Activated T-cell treated with anti-CD3 and anti-CD28 coated beads for 1 hour (primary cell): ENCODE data around the gene TBL3.
A peak's percentile ranks its signal among the peaks of the same experiment; 100 is the strongest.
"Not testable (repeated sequence)": the region's sequence is repeated elsewhere in the genome, so short reads cannot be mapped to it uniquely, and the experiment has no call there.

Experiments
- DNase-seq: peaks from one replicate; pipeline ENCODE4 v3.0.0-alpha.2; 2020; ENCODE audit warnings: low read depth

Gene TBL3

DNA sequence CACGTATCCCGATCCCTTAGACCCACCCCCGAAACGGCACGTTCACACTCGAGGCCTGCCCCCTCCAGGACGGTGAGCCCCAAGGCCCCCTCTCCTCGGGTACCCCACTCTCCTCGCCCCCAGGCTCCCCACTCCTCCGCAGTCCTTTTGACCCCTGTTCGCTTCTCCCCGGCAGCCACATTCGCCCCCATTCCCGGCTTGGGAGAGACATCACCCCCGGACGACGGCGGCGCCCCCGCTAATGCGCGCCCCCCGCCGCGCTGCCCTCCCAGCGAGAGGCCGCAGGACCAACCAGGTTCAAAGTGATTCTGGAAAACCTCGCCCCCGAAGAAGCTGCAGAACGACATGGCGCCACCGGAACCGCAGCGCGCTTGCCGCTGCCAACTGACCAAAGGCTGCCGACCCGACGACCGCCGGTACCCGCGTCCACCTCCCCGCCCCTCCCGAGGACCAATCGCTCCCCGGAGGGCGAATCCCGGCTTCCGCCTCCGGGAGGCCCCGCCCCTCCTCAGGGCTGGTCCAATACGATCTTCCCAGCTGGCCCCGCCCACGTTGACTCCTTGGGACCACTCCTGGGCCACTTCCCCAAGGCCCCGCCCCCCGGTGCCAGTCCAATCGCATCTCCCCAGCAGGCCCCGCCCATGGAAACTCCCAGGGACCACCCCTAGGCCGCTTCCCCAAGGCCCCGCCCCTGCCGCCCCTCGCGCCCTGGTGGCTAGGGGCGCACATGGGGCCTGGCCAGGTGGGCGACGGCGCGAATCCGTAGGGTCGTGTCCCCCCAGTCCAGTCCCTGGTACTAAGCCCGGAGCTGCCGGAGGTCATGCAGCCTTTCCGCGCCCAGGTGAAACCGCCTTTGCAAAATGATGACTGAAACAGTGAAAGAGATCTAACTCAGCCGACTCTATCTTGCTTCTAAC, 28.8 kb upstream of the TBL3 start, which contains the start of gene MSRB1:
Gene MSRB1, minus strand, starts transcription at position 390 of the 917 bp plus-strand sequence. Its CDS starts 43 bp downstream, at position 347.
- DNase-seq: peak; percentile 99

- no peak for DNase-seq
Measured at GRCh38 chr16:1944612-1945199, 27.1 kb upstream of the TBL3 start.

- no peak for DNase-seq
Measured at GRCh38 chr16:1945559-1946391, 26.1 kb upstream of the TBL3 start.

- no peak for DNase-seq
Measured at GRCh38 chr16:1946495-1947368, 25.1 kb upstream of the TBL3 start.

DNA sequence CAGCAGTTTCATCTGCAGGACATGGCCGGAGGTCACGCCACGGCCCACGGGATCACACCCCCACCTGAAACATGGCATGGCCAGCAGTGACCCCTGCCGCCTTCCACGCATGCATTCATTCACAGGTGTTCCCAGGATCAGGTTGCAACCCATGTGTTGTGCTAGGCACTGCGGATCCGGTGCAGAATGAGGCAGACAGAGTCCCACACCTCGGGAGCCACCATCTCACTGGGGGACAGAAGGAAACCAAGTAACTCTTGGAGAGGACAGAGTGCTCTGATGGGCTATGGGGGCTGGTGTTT, 24.5 kb upstream of the TBL3 start:
- DNase-seq: no peak

- no peak for DNase-seq
Measured at GRCh38 chr16:1949507-1949906, 22.3 kb upstream of the TBL3 start.

DNA sequence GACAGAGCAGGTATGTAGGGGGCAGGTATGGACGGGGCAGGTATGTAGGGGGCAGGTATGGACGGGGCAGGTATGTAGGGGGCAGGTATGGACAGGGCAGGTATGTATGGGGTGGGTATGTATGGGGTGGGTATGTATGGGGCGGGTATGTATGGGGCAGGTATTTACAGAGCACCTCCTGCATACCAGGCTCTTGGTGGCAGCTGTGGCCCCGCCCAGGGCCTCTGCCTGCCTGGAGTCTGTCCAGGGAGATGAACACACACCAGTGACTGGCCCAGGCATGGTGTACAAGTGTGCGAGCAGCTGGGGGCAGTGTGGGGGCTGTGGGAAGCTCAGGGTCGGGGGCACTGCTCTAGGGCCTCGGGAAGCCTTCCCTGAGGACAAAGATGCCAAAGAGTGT, 21.8 kb upstream of the TBL3 start:
- DNase-seq: no peak

GRCh38 chr16:1950559-1950958, 21.3 kb upstream of the TBL3 start:
- DNase-seq: no peak

GRCh38 chr16:1953734-1954133, 18.1 kb upstream of the TBL3 start:
- DNase-seq: no peak

DNA sequence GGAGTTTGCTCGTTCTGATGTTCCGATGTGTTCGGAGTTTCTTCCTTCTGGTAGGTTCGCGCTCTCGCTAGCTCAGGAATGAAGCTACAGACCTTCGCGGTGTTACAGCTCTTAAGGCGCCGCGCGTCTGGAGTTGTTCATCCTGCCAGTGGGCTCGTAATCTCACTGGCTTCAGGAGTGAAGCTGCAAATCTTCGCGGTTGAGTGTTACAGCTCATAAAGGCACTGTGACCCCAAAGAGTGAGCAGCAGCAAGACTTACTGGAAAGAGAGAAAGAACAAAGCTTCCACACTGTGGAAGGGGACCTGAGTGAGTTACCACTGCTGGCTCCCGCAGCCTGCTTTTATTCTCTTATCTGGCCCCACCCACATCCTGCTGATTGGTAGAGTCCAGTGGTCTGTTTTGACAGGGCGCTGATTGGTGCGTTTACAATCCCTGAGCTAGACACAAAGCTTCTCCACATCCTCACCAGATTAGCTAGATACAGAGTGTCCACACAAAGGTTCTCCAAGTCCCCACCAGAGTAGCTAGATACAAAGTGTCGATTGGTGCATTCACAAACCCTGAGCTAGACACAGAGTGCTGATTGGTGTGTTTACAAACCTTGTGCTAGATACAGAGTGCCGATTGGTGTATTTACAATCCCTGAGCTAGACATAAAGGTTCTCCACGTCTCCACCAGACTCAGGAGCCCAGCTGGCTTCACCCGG, 14.3 kb upstream of the TBL3 start:
- not testable (repeated sequence) for DNase-seq

DNA sequence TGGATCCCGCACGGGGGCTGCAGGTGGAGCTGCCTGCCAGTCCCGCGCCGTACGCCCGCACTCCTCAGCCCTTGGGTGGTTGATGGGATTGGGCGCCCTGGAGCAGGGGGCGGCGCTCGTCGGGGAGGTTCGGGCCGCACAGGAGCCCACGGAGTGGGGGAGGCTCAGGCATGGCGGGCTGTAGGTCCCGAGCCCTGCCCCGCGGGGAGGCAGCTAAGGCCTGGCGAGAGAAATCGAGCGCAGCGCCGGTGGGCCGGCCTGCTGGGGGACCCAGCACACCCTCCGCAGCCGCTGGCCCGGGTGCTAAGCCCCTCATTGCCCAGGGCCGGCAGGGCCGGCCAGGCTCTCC, 13.7 kb upstream of the TBL3 start:
- DNase-seq: not testable (repeated sequence)

DNA sequence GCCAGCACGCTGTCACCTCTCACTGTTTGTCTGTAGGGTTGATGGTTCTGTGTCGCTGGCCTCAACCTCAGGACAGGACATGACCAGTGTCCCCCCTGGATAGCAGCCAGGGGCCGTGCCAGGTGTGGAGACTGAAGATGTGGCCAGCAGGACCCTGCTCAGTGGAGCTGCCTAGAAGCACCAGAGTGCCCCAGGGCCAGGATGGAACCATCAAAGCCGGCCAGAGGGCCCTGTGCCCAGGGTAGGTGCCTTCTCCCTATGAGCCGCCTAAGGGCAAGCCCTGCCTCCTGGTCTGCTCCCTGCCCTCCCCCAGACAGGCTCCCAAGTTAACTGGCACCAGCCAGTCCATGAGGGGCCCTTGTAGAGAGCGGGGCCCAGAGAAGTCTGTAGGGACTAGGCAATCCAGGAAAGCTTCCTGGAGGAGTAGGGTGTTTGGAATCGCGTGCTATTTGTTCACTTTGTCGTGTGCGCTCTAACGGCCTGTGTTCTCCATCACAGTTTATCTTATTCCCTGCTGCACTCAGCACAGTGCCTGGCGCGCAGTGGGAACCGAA, 13.1 kb upstream of the TBL3 start:
- DNase-seq: no peak

DNA sequence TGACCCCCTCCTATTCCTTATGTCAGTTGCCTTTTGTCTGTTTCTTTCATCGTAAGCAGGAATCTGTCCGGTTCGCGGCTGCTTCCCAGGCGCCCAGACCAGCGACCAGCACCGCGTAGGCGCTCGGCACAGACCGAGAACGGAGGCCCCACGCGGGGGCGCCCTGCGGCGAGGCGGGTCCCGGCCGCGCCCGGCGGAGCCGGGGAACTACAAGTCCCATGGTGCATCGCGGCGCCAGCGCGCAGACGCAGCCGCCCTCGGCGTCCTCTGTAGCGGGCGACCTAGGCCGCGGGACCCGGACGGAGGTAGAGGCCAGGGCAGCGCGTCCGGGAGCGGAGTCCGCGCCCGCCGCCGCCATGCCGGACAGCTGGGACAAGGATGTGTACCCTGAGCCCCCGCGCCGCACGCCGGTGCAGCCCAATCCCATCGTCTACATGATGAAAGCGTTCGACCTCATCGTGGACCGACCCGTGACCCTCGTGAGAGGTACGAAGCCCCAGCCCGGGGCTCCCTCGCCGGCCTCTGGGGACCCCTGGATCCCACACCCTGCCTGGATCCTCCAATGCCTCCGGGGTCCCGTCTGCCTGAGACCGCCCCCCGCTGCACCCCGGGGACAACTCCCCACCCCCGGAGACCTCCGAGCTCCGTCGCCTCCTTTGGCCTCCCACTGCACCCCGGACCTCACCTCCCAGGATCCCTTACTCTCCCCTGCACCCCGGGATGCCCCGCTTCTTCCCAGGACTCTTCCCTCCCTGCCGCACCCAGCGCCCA, 12.4 kb upstream of the TBL3 start, which contains the start of gene NDUFB10:
Gene NDUFB10, plus strand, starts transcription at position 270 of the 771 bp plus-strand sequence. Its CDS starts 87 bp downstream, at position 357.
- peak; percentile 89 for DNase-seq

DNA sequence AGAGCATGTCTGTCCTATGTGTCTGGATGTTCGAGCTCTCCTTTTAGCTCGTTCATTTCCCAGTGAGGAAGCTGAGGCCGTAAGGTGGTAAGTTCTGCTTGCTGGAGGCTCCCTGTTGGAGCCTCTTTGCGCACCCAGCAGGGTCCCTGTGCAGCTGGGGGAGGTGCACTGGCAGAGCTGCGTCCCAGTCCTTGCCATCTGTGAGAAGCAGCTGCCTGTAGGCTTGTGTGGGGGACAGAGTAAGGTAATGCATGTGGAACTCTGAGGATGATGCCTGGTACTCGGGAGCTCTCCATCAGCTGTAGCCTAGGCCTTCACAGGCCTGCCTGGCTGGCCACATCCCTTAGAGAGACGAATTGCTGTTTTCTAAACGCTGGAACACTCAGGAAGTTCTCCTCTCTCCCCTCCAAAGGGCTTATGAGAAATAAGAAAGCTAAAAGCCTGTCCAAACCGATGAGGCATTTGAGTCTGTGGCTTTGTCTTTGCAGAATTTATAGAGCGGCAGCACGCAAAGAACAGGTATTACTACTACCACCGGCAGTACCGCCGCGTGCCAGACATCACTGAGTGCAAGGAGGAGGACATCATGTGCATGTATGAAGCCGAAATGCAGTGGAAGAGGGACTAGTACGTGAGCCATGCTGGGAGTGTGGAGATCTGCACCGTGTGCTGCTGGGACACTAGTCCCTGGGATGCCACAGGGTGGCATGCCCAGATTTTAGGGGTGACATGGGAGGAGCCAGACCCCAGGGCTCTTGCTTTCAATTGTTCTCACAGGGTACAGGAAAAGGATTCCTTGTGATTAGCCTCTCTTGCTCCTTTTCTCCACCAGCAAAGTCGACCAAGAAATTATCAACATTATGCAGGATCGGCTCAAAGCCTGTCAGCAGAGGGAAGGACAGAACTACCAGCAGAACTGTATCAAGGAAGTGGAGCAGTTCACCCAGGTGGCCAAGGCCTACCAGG, 10.9 kb upstream of the TBL3 start:
- no peak for DNase-seq

- DNase-seq: no peak
Measured at GRCh38 chr16:1961651-1962067, 10.2 kb upstream of the TBL3 start.

DNA sequence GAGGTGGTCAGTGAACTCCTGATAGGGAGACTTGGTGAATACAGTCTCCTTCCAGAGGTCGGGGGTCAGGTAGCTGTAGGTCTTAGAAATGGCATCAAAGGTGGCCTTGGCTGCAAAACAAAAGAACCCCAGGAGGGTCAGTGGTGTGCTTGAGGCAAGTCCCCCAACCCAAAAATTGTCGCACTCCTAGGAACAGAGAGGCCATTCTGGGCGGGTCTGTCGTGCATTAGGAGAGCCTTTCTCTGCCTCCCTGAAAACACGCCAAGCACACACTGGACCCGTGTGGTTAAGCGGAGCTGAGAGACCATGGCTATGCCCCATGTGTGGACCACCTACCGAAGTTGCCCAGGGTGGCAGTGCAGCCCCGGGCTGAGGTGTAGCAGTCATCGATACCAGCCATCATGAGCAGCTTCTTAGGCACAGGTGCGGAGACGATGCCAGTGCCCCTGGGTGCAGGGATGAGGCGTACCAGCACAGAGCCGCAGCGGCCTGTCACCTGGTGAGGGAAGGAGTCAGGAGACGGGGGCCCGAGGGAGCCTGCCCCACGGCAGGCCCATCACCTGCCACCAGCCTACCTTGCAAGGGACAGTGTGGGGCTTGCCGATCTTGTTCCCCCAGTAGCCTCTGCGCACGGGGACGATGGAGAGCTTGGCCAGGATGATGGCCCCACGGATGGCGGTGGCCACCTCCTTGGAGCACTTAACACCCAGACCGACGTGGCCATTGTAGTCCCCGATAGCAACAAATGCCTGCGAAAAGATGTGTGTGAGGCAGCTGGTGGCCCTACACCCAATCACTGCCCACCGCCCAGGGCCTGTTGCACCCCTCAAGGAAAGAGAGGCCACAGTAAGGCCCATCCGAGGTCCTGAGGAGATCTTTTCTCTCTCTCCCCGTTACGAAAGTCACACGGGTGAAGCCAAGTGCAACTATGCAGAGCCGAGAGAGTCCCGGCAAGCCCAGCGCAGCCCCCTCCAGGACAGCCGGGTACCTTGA, 9.4 kb upstream of the TBL3 start:
- DNase-seq: not testable (repeated sequence)

DNA sequence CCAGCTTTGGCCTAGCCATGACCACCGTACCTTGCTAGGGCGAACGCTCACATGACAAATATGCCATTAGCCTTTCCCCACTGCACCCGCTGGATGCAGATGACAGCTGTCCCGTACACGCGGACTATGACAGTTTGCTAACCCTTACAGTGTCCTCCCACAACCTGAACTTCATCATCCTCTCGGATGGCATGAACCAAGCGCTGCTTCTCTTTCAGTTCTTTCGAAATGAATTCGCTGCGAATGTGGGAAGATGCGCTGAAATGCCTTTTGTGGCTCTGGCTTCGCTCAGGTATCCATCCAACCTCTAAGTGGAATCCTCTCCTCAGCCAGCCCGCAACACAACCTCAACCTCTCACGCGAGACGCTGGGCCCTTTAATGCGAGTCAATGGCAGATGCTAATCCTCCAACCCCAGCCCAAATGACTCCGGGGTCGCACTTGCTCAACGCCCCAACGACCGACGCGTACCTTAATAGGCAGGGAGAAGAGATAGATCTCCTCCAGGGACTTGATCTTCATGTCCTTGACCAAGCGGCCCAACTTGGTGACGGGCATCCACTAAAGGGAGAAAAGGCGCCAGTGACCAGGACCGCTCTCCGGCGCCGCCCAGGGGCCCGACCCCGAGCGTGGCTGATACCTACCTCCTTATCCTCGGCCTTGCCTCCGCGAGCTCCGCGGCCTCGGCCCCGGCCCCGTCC, 7.9 kb upstream of the TBL3 start:
- no peak for DNase-seq
